Measurements from ENCODE around the gene SIRT2.

SIRT2 gene

GRCh38 chr19:38851622-38852230 is 47.7 kb downstream of the SIRT2 start:
- intact Hi-C loops (cut with DNase I), result loop anchor here (5.0 kb wide), 1 partner anchor 234 kb away; the partner anchor contains the start of genes EIF3K and MAP4K1
- peak; percentile 81 to 97 (median 94) for DNase-seq

- intact Hi-C loops (cut with DNase I), result loop anchor here (5.0 kb wide), 1 partner anchor 234 kb away; the partner anchor contains the start of genes EIF3K and MAP4K1
- DNase-seq, result peak in 34 of 42 donors; percentile 6 to 64 (median 32)
Observed at GRCh38 chr19:38850976-38851621, 48.3 kb downstream of the SIRT2 start.

GRCh38 chr19:38850436-38850975 is 48.9 kb downstream of the SIRT2 start:
- intact Hi-C loops (cut with DNase I), result loop anchor here (5.0 kb wide), 1 partner anchor 233 kb away; the partner anchor contains the start of genes EIF3K and MAP4K1

GRCh38 chr19:38849860-38850435 is 49.5 kb downstream of the SIRT2 start, which contains the start of gene HNRNPL:
Gene HNRNPL, minus strand, starts transcription at chr19:38849986. Its CDS starts 20 bp downstream, at chr19:38849966.
- DNase-seq, result peak in 41 of 42 donors; percentile 98 to 100 (median 100)
- intact Hi-C loops (cut with DNase I), result loop anchor here (5.0 to 10.0 kb wide), 3 partner anchors 47 to 233 kb away; partner anchors contain the start of genes ACTN4, EIF3K, MAP4K1 and NFKBIB

More at GRCh38 chr19:38850436-38850975, 48.9 kb downstream of the SIRT2 start:
- peak in 25 of 42 donors; percentile 98 to 100 (median 100) for DNase-seq

GRCh38 chr19:38849147-38849859 is 50.1 kb downstream of the SIRT2 start:
- peak; percentile 80 to 98 (median 94) for DNase-seq

GRCh38 chr19:38848299-38849146 is 50.9 kb downstream of the SIRT2 start:
- intact Hi-C loops (cut with DNase I), result loop anchor here (5.0 to 10.0 kb wide), 2 partner anchors 49 to 204 kb away; partner anchors contain the start of genes ACTN4, NFKBIB and SIRT2
- no peak for DNase-seq

More at GRCh38 chr19:38849147-38849859, 50.1 kb downstream of the SIRT2 start:
- intact Hi-C loops (cut with DNase I), result loop anchor here (5.0 to 10.0 kb wide), 2 partner anchors 48 to 205 kb away; partner anchors contain the start of genes ACTN4, NFKBIB and SIRT2

GRCh38 chr19:38846097-38846496 is 53.3 kb downstream of the SIRT2 start:
- DNase-seq, result no peak
- intact Hi-C loops (cut with DNase I), result loop anchor here (5.0 to 10.0 kb wide), 2 partner anchors 51 to 201 kb away; partner anchors contain the start of genes ACTN4, NFKBIB and SIRT2

- DNase-seq, result no peak
- intact Hi-C loops (cut with DNase I), result loop anchor here (5.0 to 10.0 kb wide), 2 partner anchors 52 to 201 kb away; partner anchors contain the start of genes ACTN4, NFKBIB and SIRT2
Observed at GRCh38 chr19:38845374-38846024, 53.9 kb downstream of the SIRT2 start.

GRCh38 chr19:38844093-38844686 is 55.2 kb downstream of the SIRT2 start:
- intact Hi-C loops (cut with DNase I), result loop anchor here (10.0 kb wide), 1 partner anchor 199 kb away; the partner anchor contains the start of gene ACTN4
- no peak for DNase-seq

- intact Hi-C loops (cut with DNase I), result loop anchor here (10.0 kb wide), 1 partner anchor 198 kb away; the partner anchor contains the start of gene ACTN4
Observed at GRCh38 chr19:38843175-38843758, 56.2 kb downstream of the SIRT2 start.

GRCh38 chr19:38842439-38843174 is 56.8 kb downstream of the SIRT2 start:
- intact Hi-C loops (cut with DNase I), result loop anchor here (10.0 kb wide), 1 partner anchor 198 kb away; the partner anchor contains the start of gene ACTN4

More at GRCh38 chr19:38843175-38843758, 56.2 kb downstream of the SIRT2 start:
- DNase-seq, result no peak

GRCh38 chr19:38841787-38842438 is 57.5 kb downstream of the SIRT2 start:
- no peak for DNase-seq
- intact Hi-C loops (cut with DNase I), result loop anchor here (10.0 kb wide), 1 partner anchor 197 kb away; the partner anchor contains the start of gene ACTN4

More at GRCh38 chr19:38842439-38843174, 56.8 kb downstream of the SIRT2 start:
- no peak for DNase-seq

- no peak for DNase-seq
- intact Hi-C loops (cut with DNase I), result loop anchor here (10.0 kb wide), 1 partner anchor 196 kb away; the partner anchor contains the start of gene ACTN4
Observed at GRCh38 chr19:38841180-38841766, 58.1 kb downstream of the SIRT2 start.

GRCh38 chr19:38840583-38840968 is 58.8 kb downstream of the SIRT2 start:
- intact Hi-C loops (cut with DNase I), result loop anchor here (10.0 kb wide), 1 partner anchor 196 kb away; the partner anchor contains the start of gene ACTN4
- no peak for DNase-seq

Measured in head of caudate nucleus (tissue), 42 donors.